ENCODE results near the gene ST6GALNAC4. TPM values are rescaled to one million over a fixed set of nuclear protein-coding genes. Genes with fewer than 3 reads are reported as not detected.

Gene ST6GALNAC4
- total RNA-seq, 1 experiment from 2014 or later: 15.4 TPM

DNA sequence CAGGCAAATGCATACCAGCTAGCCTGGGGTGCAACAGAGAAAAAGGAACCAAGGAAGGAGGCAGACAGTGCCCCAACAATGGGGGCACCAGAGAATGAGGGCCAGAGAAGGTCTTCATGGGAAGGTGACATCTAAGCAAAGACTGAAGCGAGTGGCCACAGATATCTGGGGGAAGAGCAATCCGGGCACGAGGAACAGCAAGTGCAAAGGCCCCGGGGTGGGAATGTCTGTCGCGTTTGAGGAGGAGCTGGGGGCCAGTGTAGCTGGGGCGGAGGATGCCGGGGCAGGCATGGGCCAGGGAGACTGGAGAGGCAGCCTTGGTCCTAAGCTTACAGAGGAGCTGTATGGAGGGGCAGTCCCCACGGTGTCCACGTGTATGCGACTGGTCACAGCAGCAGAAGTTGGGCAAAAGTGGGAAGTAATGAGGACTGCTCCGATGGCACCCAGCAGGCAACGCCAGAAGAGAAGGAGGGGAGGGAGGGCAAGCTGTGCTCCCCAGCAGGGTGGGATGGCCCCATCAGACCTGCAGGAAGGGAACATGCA lies 44.8 kb upstream of the ST6GALNAC4 start:
- DNase-seq: no peak
- Histone ChIP-seq H2BK15ac (ENCODE audit: low read depth, low read length) (no peak overlapping the region), H3K23me2 (ENCODE audit: insufficient read length, low read depth, low read length, poor library complexity, severe bottlenecking) (no peaks in the 10 kb centered on the region), H2BK120ac (ENCODE audit: low read depth, low read length, poor library complexity, severe bottlenecking) (no peak overlapping the region), H2AFZ (ENCODE audit: low read length) (no peak overlapping the region), H3K18ac (ENCODE audit: insufficient read length, low read depth, low read length) (no peak overlapping the region), H3K23ac (ENCODE audit: insufficient read length, low read depth, low read length) (no peak overlapping the region), H2BK5ac (ENCODE audit: insufficient read length, low read length) (no peak overlapping the region), H3K27ac (ENCODE audit: insufficient read length, low read depth, low read length) (no peak overlapping the region), H4K91ac (ENCODE audit: insufficient read length, low read depth, low read length) (no peak overlapping the region), H4K5ac (ENCODE audit: insufficient read length, low read depth, low read length) (no peak overlapping the region), H3K9ac (ENCODE audit: extremely low read depth, insufficient read length, low read length) (no peak overlapping the region), H3K79me1 (ENCODE audit: insufficient read depth, low read depth, low read length, poor library complexity, severe bottlenecking) (peaks cover 2% of the 10 kb centered on the region), H3K4ac (ENCODE audit: low read depth, low read length) (no peak overlapping the region), H3K4me1 (ENCODE audit: insufficient read depth, low read length) (no peaks in the 10 kb centered on the region; the same call in 1 of the 2 replicates), H3K14ac (ENCODE audit: insufficient read depth, low read length) (no peak overlapping the region), H3K4me2 (ENCODE audit: insufficient read depth, insufficient read length, low read length) (no peak overlapping the region), H3K27me3 (ENCODE audit: insufficient read depth, low read length) (no peaks in the 10 kb centered on the region), H2AK5ac (ENCODE audit: insufficient read length, low read length) (no peak overlapping the region), H3T11ph (ENCODE audit: low read length) (no peak overlapping the region), H3K56ac (ENCODE audit: insufficient read length, low read depth, low read length) (no peak overlapping the region), H4K8ac (replicated peaks; ENCODE audit: insufficient read length, low read depth, low read length) (no peak overlapping the region), H2BK20ac (ENCODE audit: low read depth, low read length, poor library complexity, severe bottlenecking) (no peak overlapping the region), H4K20me1 (ENCODE audit: control insufficient read depth, insufficient read depth, insufficient read length) (no peaks in the 10 kb centered on the region), H3K79me2 (ENCODE audit: insufficient read depth, low read length) (peaks cover 8% of the 10 kb centered on the region; the same call in 1 of the 2 replicates), H2BK12ac (ENCODE audit: insufficient read length, low read depth, low read length) (no peak overlapping the region), H3K9me3 (ENCODE audit: control insufficient read depth, low read depth, low read length) (no peaks in the 10 kb centered on the region)
- peak overlapping the region; percentile 49 to 73 (median 59); a peak in 4 of 7 replicates for H3K27ac Mint-ChIP-seq
- peaks cover 50 to 59% of the 10 kb centered on the region in 2 experiments for H3K4me1 Mint-ChIP-seq
- H3K9me3 Mint-ChIP-seq: no peaks in the 10 kb centered on the region
- peaks cover 0 to 9% (median 6%) of the 10 kb centered on the region in 3 experiments; a peak in 5 of 7 replicates for H3K36me3 Mint-ChIP-seq (ENCODE audit: insufficient read depth in 1 of 3, low read depth in 3 of 3)
- TF ChIP-seq, protein P1, sequence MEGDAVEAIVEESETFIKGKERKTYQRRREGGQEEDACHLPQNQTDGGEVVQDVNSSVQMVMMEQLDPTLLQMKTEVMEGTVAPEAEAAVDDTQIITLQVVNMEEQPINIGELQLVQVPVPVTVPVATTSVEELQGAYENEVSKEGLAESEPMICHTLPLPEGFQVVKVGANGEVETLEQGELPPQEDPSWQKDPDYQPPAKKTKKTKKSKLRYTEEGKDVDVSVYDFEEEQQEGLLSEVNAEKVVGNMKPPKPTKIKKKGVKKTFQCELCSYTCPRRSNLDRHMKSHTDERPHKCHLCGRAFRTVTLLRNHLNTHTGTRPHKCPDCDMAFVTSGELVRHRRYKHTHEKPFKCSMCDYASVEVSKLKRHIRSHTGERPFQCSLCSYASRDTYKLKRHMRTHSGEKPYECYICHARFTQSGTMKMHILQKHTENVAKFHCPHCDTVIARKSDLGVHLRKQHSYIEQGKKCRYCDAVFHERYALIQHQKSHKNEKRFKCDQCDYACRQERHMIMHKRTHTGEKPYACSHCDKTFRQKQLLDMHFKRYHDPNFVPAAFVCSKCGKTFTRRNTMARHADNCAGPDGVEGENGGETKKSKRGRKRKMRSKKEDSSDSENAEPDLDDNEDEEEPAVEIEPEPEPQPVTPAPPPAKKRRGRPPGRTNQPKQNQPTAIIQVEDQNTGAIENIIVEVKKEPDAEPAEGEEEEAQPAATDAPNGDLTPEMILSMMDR (conservative IDR thresholded peaks at IDR 0.05): no peak
- H3K4me3 Mint-ChIP-seq: peak overlapping the region in 1 of 2 experiments; percentile 6; a peak in 1 of 5 replicates
- no peaks in the 10 kb centered on the region for H3K27me3 Mint-ChIP-seq (ENCODE audit: low read depth)
- WGBS (ENCODE audit: extremely low coverage, insufficient read length, low lambda C conversion rate): no CpG with 5 or more reads among the region's 13 CpGs

All from H9 (cell line).